ENCODE data around the gene GPATCH8. TPM values are rescaled to one million over a fixed set of nuclear protein-coding genes. Genes with fewer than 3 reads are reported as not detected.

GPATCH8 gene
- total and polyA plus RNA-seq, 2 donors (not counting 3 experiments of a cell fraction or from before 2014, with no cell fraction given), result 14.6 to 35.3 TPM

- no peaks in the 10 kb centered on the region for H3K36me3 ChIP-seq (ENCODE audit: control insufficient read depth in 2 of 2, extremely low read depth in 1 of 2, insufficient read depth in 2 of 2, low read length in 2 of 2)
- H2AFZ ChIP-seq (ENCODE audit: low read depth, low read length), result no peak overlapping the region
- H3K79me2 ChIP-seq (ENCODE audit: control insufficient read depth, insufficient read depth, low read length), result peaks cover 88% of the 10 kb centered on the region
- H3K4me2 ChIP-seq (ENCODE audit: insufficient read depth, low read length), result no peak overlapping the region
- no peak overlapping the region for H3K27ac ChIP-seq (ENCODE audit: insufficient read depth, low read depth, low read length)
- H3K9ac ChIP-seq (replicated peaks; ENCODE audit: extremely low read depth, insufficient read depth, low read length), result no peak overlapping the region
- POLR2A ChIA-PET, result no interaction called here
- no peaks in the 10 kb centered on the region for H3K27me3 ChIP-seq (ENCODE audit: control insufficient read depth in 2 of 2, insufficient read depth in 2 of 2, low read length in 2 of 2)
- no peak for FAIRE-seq
- dilution Hi-C loops (cut with MboI; ENCODE audit: extremely low pct_ligation_motif_present, low sequenced_read_pairs), result no loop called here
- peaks cover 13% of the 10 kb centered on the region for H4K20me1 ChIP-seq (replicated peaks; ENCODE audit: control insufficient read depth, extremely low read depth, insufficient read depth, low read length)
- BruUV-seq (replicated peaks), result no TSS peak
- no peak for TF ChIP-seq JUN (IDR thresholded peaks at IDR 0.05; ENCODE audit: borderline replicate concordance, insufficient read depth, insufficient read length, low read depth)
- TF ChIP-seq CTCF (IDR thresholded peaks at IDR 0.05; ENCODE audit: extremely low read depth in 1 of 2, insufficient read depth in 1 of 2, low read depth in 1 of 2, low read length in 2 of 2), result no peak
- no peak for TF ChIP-seq GATA2 (IDR thresholded peaks at IDR 0.05; ENCODE audit: insufficient read depth, insufficient read length, low read depth, low read length)
- TF ChIP-seq MYC (IDR thresholded peaks at IDR 0.05; ENCODE audit: low read depth, low read length), result no peak
- no peak for TF ChIP-seq POLR2A (IDR thresholded peaks at IDR 0.05; ENCODE audit: low read depth, low read length)
- no peak for TF ChIP-seq MAX (IDR thresholded peaks at IDR 0.05; ENCODE audit: insufficient read depth, insufficient read length)
- no peak for TF ChIP-seq POLR2AphosphoS5 (IDR thresholded peaks at IDR 0.05; ENCODE audit: insufficient read depth, low read depth, low read length)
- no peak for TF ChIP-seq FOS (IDR thresholded peaks at IDR 0.05; ENCODE audit: borderline replicate concordance, insufficient read depth, low read length)
- TF ChIP-seq EZH2 (IDR thresholded peaks at IDR 0.05; ENCODE audit: borderline replicate concordance, low read depth, low read length, severe bottlenecking), result no peak
- intact Hi-C loops (cut with micrococcal nuclease), result no loop called here
- CTCF ChIA-PET, result interaction anchor here (0.9 kb wide), 1 partner anchor 30 kb away, joined by 3 read pairs; no protein-coding TSS in a partner anchor
- H3K9me1 ChIP-seq (replicated peaks; ENCODE audit: control insufficient read depth, extremely low read depth, insufficient read depth, low read length), result no peaks in the 10 kb centered on the region
- no peak overlapping the region for H3K4me3 ChIP-seq (replicated peaks in 1 of 3; ENCODE audit: insufficient read depth in 1 of 3, low read depth in 1 of 3, low read length in 3 of 3)
- no peaks in the 10 kb centered on the region for H3K9me3 ChIP-seq (replicated peaks; ENCODE audit: control insufficient read depth, insufficient read depth, low read length)
- H3K4me1 ChIP-seq (ENCODE audit: control insufficient read depth, extremely low read depth, insufficient read depth, low read length), result no peaks in the 10 kb centered on the region
- no peak for DNase-seq (ENCODE audit: low read depth, low spot score)
Observed at GRCh38 chr17:44493339-44493738, 9.9 kb downstream of the GPATCH8 start.

Data from endothelial cell of umbilical vein (primary cell).